ENCODE results near the gene TRIM8. TPM values are rescaled to one million over a fixed set of nuclear protein-coding genes. Genes with fewer than 3 reads are reported as not detected.
"Not testable (repeated sequence)": the region's sequence is repeated elsewhere in the genome, so short reads cannot be mapped to it uniquely, and the experiment has no call there.

TRIM8 gene
- total and polyA plus RNA-seq, 9 donors: 48.5 to 120 (median 84.3) TPM

DNA sequence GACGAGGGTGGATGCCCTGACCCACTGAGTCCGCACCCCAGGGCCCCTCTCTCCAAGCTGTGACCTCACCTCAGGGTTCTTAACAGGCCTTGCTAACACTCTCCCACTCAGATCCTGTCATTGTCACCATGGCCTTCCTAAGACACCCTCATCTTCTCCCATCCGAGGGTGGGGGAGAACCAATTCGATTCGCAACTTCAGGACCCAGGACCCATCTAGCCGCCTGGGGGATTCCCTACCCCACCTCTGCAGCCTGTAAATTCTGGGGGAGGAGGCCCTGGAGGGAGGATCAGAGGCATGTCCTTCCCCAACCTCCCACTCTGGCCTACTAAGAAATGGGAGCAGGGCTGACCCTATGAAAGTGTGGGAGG is 17.4 kb downstream of the TRIM8 start:
- H3K9me3 ChIP-seq: no peaks in the 10 kb centered on the region
- DNase-seq: peak in 1 of 5 donors; percentile 33
- no peak for TF ChIP-seq POLR2A (IDR thresholded peaks at IDR 0.05)
- TF ChIP-seq, protein P1, sequence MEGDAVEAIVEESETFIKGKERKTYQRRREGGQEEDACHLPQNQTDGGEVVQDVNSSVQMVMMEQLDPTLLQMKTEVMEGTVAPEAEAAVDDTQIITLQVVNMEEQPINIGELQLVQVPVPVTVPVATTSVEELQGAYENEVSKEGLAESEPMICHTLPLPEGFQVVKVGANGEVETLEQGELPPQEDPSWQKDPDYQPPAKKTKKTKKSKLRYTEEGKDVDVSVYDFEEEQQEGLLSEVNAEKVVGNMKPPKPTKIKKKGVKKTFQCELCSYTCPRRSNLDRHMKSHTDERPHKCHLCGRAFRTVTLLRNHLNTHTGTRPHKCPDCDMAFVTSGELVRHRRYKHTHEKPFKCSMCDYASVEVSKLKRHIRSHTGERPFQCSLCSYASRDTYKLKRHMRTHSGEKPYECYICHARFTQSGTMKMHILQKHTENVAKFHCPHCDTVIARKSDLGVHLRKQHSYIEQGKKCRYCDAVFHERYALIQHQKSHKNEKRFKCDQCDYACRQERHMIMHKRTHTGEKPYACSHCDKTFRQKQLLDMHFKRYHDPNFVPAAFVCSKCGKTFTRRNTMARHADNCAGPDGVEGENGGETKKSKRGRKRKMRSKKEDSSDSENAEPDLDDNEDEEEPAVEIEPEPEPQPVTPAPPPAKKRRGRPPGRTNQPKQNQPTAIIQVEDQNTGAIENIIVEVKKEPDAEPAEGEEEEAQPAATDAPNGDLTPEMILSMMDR (IDR thresholded peaks at IDR 0.05): no peak
- peaks cover 6% of the 10 kb centered on the region for H3K4me1 ChIP-seq (ENCODE audit: insufficient read depth)
- peak overlapping the region in 1 of 2 donors; percentile 32 for H3K27ac ChIP-seq
- intact Hi-C loops (cut with DNase I): no loop called here
- 36 to 38% (median 37%) methylated on average over 6 of the region's 6 CpGs for WGBS, 3 donors
- no peaks in the 10 kb centered on the region for H3K36me3 ChIP-seq
- no peak overlapping the region for H3K4me3 ChIP-seq
- H3K27me3 ChIP-seq: no peaks in the 10 kb centered on the region

DNA sequence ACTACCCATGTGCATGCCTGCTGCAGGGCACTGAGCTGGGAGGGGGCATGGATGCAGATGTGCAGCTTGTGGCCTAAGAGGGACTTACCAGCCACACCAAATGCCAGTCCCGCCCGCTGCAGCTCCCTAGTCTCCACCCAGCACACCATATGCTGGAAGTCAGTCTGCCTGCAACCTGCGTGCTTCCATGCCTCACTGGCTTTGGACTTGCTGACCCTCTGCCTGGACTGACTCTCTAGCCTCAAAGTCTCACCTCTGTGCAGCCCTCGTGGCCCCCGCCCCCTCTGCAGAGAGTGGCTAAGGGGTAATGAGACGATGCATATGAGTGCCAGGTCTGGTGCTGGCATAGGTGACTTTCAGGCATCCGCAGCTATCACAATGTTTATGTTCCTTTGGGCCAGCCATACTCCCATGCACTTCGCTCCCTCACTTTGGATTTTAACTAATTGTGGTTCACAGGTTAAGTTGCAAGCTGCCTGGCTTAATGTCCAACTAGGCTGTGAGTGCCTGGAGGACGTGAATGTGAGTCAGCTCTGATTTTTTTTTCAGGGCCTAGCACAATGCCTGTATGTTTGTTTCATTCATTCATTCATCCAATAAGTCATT is 21.7 kb downstream of the TRIM8 start:
- WGBS, 3 donors: 45 to 58% (median 55%) methylated on average over 9 of the region's 9 CpGs
- H3K9me3 ChIP-seq: no peaks in the 10 kb centered on the region
- no peaks in the 10 kb centered on the region for H3K27me3 ChIP-seq
- no peaks in the 10 kb centered on the region for H3K36me3 ChIP-seq
- H3K27ac ChIP-seq: no peak overlapping the region
- no peak for DNase-seq
- intact Hi-C loops (cut with DNase I): no loop called here
- peaks cover 8% of the 10 kb centered on the region for H3K4me1 ChIP-seq (ENCODE audit: insufficient read depth)
- TF ChIP-seq EP300 (IDR thresholded peaks at IDR 0.05) (no peak), POLR2A (IDR thresholded peaks at IDR 0.05) (no peak)
- TF ChIP-seq, protein P1 (IDR thresholded peaks at IDR 0.05): no peak
- no peak overlapping the region for H3K4me3 ChIP-seq

DNA sequence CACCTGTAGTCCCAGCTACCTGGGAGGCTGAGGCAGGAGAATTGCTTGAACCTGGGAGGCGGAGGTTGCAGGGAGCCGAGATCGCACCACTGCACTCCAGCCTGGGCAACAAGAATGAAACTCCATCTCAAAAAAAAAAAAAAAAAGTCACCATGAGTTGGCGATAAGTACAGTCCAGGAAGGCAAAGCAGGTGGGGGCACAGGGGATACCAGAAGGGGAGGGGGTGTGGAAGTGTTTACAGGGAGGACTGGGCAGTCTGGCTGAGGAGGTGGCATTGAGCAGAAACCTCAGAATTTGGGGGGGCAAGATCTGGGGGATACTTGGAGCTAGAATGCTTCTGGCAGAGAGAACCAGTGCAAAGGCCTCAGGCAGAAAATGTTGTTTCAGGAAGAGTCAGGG is 23.1 kb downstream of the TRIM8 start:
- WGBS, 3 donors: 93 to 96% (median 95%) methylated on average over 4 of the region's 4 CpGs
- H3K4me3 ChIP-seq; intact Hi-C loops (cut with DNase I); H3K9me3 ChIP-seq; H3K27ac ChIP-seq; H3K27me3 ChIP-seq; H3K4me1 ChIP-seq (ENCODE audit: insufficient read depth); H3K36me3 ChIP-seq: not testable (repeated sequence)
- DNase-seq: peak in 1 of 5 donors; percentile 9

DNA sequence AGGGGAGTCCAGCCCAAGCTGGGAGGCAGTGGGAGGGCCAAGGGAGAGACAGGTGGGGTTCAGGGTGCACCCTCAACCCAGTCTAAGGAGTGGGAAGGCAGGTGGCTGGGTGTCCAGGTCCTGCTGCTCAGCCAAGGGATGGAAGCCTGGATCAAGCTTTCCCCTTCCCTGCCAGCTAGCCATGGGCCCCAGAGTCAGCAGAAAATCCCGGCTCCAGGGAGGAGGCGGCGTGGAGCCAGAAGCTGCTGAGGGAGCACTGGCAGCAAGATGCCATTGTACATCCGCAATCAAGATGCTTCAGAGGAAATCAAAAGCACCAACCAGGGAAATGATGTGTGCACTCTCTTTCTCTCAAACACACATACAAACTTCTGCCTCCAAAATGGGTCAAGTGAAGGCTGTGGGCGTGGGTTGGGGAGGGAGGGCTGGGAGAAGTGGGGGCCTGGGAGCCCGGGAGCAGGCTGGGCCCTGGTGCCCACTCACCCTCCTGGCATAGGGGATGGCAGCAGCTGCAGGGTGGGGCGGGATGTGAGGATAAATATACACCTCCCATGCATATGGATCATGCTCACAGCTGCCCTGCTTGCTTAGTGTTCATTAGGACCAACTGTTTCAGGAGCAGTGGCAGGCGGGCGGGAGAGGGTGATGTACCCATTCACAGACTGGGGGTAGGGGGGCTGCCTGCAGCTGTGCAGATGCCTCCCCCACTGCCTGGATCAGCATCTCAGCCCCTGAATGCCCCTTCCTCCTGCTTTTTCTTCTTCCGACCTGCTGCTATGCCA is 24.2 kb downstream of the TRIM8 start:
- H3K36me3 ChIP-seq: no peaks in the 10 kb centered on the region
- TF ChIP-seq, protein P1 (IDR thresholded peaks at IDR 0.05): no peak
- TF ChIP-seq EP300 (IDR thresholded peaks at IDR 0.05) (no peak), POLR2A (IDR thresholded peaks at IDR 0.05) (no peak)
- intact Hi-C loops (cut with DNase I): no loop called here
- H3K4me3 ChIP-seq: no peak overlapping the region
- no peaks in the 10 kb centered on the region for H3K9me3 ChIP-seq
- H3K27ac ChIP-seq: no peak overlapping the region
- peaks cover 8% of the 10 kb centered on the region for H3K4me1 ChIP-seq (ENCODE audit: insufficient read depth)
- H3K27me3 ChIP-seq: no peaks in the 10 kb centered on the region
- 80 to 93% (median 83%) methylated on average over 10 of the region's 10 CpGs for WGBS, 3 donors
- peak in 1 of 5 donors; percentile 24 for DNase-seq

Data from ovary (tissue), 9 donors.